GM18868 (cell line): ENCODE measurements around the gene MSRB1.
"Not testable (repeated sequence)": the region's sequence is repeated elsewhere in the genome, so short reads cannot be mapped to it uniquely, and the experiment has no call there.

Source experiments
- ATAC-seq: cut with Tn5 transposase; IDR thresholded peaks from one replicate; pipeline ENCODE4 v1.9.1; 2021; ENCODE audit warnings: mild to moderate bottlenecking, moderate library complexity; ENCODE audit not compliant: unreplicated experiment

MSRB1 gene

DNA sequence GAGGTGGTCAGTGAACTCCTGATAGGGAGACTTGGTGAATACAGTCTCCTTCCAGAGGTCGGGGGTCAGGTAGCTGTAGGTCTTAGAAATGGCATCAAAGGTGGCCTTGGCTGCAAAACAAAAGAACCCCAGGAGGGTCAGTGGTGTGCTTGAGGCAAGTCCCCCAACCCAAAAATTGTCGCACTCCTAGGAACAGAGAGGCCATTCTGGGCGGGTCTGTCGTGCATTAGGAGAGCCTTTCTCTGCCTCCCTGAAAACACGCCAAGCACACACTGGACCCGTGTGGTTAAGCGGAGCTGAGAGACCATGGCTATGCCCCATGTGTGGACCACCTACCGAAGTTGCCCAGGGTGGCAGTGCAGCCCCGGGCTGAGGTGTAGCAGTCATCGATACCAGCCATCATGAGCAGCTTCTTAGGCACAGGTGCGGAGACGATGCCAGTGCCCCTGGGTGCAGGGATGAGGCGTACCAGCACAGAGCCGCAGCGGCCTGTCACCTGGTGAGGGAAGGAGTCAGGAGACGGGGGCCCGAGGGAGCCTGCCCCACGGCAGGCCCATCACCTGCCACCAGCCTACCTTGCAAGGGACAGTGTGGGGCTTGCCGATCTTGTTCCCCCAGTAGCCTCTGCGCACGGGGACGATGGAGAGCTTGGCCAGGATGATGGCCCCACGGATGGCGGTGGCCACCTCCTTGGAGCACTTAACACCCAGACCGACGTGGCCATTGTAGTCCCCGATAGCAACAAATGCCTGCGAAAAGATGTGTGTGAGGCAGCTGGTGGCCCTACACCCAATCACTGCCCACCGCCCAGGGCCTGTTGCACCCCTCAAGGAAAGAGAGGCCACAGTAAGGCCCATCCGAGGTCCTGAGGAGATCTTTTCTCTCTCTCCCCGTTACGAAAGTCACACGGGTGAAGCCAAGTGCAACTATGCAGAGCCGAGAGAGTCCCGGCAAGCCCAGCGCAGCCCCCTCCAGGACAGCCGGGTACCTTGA lies 19.5 kb upstream of the MSRB1 start:
- ATAC-seq = not testable (repeated sequence)

DNA sequence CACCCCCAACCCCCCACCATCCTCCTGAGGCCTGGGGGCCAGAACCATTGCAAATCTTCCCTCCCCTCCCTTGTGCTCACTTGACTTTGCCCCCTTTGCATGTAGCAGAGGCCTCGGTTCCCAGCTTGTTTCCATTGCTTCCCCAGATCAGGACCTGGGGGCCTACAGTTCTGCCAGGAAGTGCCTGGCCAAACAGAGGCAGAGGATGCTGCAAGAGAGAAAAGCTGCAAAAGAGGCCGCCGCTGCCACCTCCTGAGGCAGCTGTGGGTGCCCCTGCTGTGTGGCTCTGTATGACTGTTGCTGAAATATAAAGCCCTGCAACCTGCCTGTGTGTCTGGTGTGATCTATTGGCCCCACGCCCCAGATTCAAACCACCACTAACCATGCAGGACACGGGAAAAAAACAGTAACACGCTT lies 18.7 kb upstream of the MSRB1 start:
- no peak for ATAC-seq

DNA sequence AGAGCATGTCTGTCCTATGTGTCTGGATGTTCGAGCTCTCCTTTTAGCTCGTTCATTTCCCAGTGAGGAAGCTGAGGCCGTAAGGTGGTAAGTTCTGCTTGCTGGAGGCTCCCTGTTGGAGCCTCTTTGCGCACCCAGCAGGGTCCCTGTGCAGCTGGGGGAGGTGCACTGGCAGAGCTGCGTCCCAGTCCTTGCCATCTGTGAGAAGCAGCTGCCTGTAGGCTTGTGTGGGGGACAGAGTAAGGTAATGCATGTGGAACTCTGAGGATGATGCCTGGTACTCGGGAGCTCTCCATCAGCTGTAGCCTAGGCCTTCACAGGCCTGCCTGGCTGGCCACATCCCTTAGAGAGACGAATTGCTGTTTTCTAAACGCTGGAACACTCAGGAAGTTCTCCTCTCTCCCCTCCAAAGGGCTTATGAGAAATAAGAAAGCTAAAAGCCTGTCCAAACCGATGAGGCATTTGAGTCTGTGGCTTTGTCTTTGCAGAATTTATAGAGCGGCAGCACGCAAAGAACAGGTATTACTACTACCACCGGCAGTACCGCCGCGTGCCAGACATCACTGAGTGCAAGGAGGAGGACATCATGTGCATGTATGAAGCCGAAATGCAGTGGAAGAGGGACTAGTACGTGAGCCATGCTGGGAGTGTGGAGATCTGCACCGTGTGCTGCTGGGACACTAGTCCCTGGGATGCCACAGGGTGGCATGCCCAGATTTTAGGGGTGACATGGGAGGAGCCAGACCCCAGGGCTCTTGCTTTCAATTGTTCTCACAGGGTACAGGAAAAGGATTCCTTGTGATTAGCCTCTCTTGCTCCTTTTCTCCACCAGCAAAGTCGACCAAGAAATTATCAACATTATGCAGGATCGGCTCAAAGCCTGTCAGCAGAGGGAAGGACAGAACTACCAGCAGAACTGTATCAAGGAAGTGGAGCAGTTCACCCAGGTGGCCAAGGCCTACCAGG lies 17.9 kb upstream of the MSRB1 start:
- no peak for ATAC-seq

DNA sequence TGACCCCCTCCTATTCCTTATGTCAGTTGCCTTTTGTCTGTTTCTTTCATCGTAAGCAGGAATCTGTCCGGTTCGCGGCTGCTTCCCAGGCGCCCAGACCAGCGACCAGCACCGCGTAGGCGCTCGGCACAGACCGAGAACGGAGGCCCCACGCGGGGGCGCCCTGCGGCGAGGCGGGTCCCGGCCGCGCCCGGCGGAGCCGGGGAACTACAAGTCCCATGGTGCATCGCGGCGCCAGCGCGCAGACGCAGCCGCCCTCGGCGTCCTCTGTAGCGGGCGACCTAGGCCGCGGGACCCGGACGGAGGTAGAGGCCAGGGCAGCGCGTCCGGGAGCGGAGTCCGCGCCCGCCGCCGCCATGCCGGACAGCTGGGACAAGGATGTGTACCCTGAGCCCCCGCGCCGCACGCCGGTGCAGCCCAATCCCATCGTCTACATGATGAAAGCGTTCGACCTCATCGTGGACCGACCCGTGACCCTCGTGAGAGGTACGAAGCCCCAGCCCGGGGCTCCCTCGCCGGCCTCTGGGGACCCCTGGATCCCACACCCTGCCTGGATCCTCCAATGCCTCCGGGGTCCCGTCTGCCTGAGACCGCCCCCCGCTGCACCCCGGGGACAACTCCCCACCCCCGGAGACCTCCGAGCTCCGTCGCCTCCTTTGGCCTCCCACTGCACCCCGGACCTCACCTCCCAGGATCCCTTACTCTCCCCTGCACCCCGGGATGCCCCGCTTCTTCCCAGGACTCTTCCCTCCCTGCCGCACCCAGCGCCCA lies 16.5 kb upstream of the MSRB1 start, which contains the start of gene NDUFB10:
Gene NDUFB10, plus strand, starts transcription at position 270 of the 771 bp plus-strand sequence. Its CDS starts 87 bp downstream, at position 357.
- ATAC-seq = peak; percentile 56

DNA sequence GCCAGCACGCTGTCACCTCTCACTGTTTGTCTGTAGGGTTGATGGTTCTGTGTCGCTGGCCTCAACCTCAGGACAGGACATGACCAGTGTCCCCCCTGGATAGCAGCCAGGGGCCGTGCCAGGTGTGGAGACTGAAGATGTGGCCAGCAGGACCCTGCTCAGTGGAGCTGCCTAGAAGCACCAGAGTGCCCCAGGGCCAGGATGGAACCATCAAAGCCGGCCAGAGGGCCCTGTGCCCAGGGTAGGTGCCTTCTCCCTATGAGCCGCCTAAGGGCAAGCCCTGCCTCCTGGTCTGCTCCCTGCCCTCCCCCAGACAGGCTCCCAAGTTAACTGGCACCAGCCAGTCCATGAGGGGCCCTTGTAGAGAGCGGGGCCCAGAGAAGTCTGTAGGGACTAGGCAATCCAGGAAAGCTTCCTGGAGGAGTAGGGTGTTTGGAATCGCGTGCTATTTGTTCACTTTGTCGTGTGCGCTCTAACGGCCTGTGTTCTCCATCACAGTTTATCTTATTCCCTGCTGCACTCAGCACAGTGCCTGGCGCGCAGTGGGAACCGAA lies 15.8 kb upstream of the MSRB1 start:
- ATAC-seq = no peak

DNA sequence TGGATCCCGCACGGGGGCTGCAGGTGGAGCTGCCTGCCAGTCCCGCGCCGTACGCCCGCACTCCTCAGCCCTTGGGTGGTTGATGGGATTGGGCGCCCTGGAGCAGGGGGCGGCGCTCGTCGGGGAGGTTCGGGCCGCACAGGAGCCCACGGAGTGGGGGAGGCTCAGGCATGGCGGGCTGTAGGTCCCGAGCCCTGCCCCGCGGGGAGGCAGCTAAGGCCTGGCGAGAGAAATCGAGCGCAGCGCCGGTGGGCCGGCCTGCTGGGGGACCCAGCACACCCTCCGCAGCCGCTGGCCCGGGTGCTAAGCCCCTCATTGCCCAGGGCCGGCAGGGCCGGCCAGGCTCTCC lies 15.1 kb upstream of the MSRB1 start:
- ATAC-seq = not testable (repeated sequence)

DNA sequence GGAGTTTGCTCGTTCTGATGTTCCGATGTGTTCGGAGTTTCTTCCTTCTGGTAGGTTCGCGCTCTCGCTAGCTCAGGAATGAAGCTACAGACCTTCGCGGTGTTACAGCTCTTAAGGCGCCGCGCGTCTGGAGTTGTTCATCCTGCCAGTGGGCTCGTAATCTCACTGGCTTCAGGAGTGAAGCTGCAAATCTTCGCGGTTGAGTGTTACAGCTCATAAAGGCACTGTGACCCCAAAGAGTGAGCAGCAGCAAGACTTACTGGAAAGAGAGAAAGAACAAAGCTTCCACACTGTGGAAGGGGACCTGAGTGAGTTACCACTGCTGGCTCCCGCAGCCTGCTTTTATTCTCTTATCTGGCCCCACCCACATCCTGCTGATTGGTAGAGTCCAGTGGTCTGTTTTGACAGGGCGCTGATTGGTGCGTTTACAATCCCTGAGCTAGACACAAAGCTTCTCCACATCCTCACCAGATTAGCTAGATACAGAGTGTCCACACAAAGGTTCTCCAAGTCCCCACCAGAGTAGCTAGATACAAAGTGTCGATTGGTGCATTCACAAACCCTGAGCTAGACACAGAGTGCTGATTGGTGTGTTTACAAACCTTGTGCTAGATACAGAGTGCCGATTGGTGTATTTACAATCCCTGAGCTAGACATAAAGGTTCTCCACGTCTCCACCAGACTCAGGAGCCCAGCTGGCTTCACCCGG lies 14.6 kb upstream of the MSRB1 start:
- not testable (repeated sequence) for ATAC-seq

DNA sequence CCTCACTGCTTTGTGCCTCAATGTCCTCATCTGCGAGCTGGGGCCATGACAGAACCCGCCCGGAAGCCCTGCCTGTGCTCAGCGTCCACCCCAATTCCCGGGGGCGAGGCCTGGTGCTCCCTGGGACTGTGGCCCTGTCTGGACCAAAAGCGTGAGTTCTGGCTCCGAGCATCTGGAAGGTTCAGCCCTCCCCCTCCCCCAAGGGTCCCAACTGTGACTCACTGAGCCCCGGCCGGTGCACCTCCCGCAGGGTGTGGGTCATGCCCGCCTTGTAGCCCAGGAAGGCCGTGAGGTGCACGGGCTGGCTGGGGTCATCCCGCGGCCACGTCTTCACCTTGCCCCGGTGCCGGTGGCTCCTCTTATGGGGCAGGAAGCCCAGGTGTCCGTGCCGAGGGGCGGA lies 10.7 kb upstream of the MSRB1 start:
- ATAC-seq = no peak

DNA sequence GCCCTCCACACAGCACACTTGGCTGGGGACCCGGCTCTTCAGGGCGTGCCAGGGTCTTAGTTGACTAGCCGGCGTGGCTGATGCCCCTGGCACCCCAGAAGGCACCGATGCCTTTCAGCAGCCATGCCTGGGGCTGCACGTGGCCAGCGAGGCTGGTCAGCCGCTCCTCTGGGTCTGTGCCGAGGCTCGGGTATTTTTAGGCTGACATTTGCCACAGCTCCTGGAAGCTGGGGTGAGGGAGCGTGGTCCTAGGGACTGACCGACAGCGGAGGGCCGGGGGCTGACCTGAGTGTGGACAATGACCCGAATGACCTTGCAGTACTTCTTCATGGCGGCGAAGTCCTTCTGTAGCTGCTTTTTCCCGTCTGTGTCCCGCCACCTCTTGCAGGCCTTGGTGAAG lies 7.6 kb upstream of the MSRB1 start:
- ATAC-seq = no peak

DNA sequence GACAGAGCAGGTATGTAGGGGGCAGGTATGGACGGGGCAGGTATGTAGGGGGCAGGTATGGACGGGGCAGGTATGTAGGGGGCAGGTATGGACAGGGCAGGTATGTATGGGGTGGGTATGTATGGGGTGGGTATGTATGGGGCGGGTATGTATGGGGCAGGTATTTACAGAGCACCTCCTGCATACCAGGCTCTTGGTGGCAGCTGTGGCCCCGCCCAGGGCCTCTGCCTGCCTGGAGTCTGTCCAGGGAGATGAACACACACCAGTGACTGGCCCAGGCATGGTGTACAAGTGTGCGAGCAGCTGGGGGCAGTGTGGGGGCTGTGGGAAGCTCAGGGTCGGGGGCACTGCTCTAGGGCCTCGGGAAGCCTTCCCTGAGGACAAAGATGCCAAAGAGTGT lies 7.0 kb upstream of the MSRB1 start:
- ATAC-seq = no peak

DNA sequence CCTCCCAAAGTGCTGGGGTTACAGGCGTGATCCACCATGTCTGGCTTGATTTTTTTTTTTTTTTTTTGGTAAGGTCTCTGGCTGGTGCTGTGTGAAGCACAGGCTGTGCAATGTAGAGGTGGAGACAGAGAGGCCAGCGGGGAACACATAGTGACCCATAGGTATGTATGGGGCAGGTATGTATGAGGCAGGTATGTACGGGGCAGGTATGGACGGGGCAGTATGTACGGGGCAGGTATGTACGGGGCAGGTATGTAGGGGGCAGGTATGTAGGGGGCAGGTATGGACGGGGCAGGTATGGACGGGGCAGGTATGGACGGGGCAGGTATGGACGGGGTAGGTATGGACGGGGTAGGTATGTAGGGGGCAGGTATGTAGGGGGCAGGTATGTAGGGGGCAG lies 6.5 kb upstream of the MSRB1 start:
- no peak for ATAC-seq

DNA sequence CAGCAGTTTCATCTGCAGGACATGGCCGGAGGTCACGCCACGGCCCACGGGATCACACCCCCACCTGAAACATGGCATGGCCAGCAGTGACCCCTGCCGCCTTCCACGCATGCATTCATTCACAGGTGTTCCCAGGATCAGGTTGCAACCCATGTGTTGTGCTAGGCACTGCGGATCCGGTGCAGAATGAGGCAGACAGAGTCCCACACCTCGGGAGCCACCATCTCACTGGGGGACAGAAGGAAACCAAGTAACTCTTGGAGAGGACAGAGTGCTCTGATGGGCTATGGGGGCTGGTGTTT lies 4.3 kb upstream of the MSRB1 start:
- ATAC-seq = no peak

DNA sequence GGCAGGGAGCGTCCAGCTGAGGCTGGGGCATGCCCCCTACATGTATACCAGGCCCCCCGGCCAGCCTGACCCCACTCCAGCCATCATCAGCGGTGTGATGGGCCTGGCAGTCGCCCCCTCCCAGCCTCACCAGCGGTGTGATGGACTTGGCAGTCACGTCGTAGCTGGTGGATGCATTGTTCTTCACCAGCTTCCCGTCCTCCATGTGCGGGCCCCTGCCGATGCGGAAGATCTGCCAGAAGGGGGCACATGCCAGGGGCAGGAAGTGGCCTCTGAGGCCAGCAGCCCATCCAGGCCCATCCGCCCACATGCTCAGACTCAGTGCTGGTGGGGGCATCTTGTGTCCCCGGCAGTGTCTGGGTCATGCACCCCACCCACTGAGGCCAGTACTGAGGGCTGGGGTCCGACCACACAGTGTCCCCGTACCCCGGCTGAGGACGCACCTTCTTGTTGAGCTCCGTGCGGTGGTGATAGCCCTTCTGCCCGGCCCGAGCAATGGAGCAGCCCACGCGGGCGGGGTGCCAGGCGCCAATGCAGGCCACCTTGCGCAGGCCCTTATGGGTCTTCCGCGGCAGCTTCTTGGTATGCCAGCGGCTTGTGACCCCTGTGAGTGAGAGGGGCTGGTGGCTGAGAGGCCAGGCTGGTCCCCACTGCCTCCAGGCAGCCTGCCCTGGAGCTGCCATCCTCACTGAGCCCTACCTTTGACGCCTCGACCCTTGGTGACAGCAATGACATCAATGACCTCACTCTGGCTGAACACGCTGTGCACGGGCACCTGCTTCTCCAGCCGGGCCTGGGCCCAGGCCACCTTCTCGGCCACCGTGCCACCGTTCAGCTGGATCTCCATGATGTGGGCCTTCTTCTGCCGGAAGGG lies 3.7 kb upstream of the MSRB1 start:
- no peak for ATAC-seq

DNA sequence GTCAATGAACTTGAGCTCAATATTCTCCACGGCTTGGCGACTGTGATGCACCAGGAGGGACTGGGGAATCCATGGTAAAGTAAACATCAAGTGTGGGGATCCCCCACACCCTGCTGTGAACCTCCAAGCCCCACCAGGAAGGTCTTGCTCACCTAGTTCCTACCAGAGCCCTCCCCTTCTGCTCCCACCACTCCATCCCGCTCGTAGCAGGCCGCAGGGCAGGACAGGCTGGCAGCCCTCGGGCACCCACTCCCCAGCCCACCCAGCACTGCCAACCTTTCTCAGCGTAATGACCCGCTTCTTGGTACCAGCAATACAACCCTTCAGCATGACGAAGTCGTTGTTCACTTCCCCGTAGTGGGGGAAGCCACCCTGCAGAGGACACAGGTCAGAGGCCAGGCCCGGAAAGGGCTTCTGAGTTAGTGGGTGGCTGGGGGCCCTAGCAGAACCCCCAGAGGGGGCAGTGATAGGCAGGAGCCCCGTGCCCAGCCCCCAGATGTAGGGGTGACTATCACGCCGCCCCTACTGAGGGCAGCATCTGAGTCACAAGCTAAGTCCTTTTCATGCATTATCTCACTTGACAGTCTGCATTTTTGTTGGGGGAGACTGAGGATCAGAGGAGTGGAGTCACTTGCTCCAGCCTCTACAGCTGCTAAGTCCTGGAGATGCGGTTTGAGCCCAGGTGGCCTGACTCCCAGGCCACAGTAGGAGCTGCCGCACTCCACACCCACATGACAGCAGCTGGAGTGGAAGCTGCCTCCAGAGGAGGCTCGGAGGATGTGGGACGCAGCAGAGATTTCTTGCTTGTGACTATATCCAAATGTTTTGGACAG lies 2.8 kb upstream of the MSRB1 start:
- no peak for ATAC-seq

DNA sequence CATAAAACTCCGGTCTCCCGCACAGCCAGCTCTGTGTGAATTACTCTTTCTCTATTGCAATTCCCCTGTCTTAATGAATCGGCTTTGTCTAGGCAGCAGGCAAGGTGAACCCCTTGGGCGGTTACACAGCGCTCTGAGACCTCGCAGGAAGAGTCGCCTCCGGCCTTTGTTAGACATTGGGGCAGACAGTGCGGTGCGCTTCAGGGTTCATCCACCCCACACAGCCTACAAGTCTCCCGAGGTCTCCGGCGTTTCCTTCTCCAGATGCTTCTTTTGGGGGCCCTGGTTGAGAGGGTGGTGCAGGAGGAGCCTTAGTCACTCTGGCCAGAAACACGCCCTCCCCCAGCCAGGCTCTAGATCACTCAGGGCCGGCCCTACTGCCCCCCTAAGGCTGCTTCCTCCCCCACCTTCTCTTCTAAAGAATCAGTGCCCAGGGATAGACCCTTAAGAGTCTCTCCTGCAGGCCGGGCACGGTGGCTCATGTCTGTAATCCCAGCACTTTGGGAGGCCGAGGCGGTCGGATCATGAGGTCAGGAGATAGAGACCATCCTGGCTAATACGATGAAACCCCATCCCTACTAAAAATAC lies 1.7 kb upstream of the MSRB1 start:
- no peak for ATAC-seq

DNA sequence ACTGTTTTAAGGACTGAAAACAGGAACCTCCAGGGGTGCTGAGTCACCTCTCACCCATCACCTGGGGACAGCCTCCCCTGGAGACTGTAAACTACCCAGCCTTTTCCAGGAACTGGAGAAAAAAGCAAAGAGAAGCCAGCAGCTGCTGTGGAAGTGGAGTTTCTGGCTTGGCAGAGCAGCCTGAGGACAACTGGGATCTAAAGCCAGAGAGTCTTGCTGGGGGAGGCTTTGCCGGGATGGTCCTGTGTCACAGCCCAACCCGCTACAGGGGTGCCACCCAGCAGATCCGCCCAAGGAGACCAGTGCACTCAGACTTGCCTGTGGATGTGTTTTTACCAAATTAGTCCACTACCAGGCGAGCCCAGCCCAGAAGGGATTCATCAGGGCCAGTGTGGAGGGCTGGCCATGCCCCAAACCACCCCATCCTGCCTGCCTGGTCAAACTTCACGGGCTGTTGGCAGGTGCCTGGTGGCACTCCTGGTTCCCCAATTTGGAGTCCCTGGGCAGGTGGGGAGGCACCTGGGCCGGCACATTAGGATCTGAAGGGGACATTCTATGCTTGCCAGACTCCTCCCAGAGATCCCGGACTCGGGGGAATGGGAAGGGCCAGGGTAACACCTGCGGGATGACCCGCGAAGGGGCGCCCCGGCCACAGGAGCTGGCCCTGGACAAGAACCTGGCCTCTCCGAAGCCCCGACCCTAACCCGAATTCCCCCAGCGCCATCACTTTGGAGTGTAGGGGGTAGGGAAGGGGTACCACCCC lies 771 bp downstream of the MSRB1 start:
- ATAC-seq = no peak
